ENCODE data around the gene STXBP1.

DNA sequence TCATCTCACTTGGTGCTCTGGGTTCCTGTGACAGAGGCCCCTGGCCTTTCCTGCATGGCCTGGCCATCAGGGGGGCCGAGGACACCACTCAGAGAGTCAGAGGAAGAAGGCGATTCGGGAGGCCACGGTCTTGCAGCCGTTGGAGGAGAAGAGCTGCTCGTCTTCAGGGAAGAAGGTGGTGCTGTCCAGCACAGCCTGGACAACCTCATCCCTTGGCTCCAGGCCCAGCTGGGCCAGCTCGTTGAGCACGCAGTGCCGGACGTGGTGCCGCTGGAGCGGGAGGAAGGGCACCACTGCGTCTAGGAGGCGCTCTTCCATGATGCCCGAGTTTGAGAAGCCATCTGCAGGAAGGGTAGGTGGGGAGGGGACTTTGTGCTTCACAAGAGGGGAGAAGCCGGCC, 119.9 kb downstream of the STXBP1 start:
- no peak for TF ChIP-seq GATA2 (IDR thresholded peaks at IDR 0.05; ENCODE audit: low read depth, low read length)
- no peak for TF ChIP-seq GATA3 (IDR thresholded peaks at IDR 0.05; ENCODE audit: low read depth, low read length)

Data from SH-SY5Y (cell line).